Activated T-helper 1 cell treated with anti-CD3 and anti-CD28 coated beads, Interleukin-2, amount 50 U/mL, for 16 hours (primary cell): ENCODE results near the gene ERAL1.
"Not testable (repeated sequence)": the region's sequence is repeated elsewhere in the genome, so short reads cannot be mapped to it uniquely, and the experiment has no call there.

Experiments
- DNase-seq, 2 donors: peaks; one replicate each; pipeline ENCODE4 v3.0.0-alpha.2; 2020; ENCODE audit warnings: low read depth in 1 of 2, low spot score in 1 of 2

Gene ERAL1

DNA sequence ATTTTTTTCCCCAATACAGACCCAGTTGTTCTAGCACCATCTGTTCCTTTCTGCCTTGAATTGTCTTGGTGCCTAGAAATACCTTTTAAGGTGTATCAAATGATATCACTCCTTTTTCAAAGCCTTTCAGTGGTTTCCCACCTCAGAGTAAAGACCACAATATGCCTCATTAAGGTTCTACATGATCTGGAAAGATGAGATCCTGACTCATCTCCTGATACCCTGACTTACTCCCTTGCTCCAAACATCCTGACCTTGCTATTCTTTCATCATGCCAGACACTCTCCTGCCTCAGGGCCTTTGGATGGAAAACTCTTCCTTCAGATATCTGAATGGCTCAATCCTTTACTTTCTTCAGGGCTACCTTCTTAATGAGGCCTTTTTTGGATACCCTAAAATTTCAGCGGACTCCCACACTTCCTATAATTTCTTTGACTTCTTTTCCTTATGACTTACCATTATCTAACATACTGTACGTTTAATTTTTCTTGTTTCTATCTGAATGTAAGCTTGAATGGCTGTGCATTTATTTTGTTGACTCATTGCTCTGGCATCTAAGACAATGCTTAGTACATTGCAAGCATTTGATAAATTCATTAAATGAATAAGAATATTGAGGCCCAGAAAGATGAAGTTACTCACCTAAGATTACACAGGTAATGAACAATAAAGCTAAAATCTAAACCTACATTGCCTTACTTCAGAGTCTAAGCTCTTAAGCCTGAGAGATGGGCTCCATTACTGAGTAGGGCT lies 23.5 kb downstream of the ERAL1 start:
- DNase-seq = no peak

DNA sequence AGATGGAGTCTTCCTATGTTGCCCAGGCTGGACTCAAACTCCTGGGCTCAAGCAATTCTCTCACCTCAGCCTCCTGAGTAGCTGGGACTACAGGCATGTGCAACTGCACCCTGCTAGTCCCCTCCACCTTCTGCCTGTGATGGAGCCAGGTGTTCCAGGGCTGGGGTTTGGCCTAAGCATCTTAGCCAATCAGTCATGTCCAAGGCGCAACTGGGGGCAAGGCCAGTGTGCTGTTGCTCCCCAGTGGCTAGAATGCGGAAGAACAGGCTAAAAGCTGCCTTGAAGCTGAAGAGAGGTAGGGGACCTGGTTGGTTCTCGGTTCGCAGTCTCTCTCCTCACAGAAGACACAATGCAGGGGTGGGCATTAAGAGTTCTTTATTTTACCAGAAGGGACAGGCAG lies 24.2 kb downstream of the ERAL1 start:
- no peak for DNase-seq

DNA sequence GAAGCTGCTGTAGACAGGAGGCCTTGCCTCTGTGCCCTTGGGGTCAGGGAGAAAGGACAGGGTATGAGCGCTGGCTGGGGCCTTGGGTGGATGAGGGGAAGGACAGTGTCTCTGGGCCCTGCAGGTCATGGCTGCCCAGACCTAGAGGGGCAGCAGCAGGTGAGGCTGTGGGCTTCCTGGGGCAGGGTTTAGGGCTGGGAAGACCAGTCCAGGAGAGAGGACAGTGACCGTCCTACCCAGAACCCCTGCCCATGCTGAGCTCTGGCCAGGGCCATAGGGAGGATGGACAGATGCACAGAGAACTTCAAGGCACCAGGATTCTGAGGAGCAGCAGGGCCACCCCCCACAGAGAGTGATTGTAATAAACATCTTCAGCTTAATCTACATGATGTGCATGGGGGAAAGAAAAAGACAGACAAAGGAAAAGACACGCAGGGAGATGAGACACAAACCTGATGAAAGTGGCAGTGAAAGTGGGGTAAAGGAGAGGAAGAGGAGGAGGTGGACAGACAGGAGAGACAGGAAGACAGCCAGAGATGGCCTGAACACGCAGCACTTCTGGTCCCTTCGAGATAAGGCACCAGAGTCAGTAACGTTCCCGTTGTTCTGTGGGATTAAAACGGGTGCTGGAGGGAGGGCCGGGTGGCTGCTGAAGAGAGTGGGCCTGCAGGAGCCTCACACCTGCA lies 25.2 kb downstream of the ERAL1 start:
- no peak for DNase-seq

DNA sequence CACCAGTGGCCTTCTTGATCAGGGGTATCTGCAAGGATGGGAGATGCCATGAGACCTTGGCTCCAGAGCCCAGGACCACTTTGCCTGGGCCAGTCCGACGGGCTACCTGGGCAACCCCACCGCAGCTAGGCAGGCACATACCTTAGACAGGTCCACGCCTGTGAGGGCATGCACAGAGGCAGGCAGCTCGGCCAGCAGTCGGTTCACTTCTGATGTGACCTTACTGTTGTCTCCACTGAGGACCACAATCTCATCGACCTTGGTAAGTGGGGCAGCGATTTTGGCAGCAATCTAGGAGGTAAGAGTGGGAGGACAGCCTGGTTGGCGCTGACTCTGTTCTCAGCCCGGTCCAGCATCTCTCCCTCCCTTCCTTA lies 25.7 kb downstream of the ERAL1 start:
- DNase-seq = no peak

GRCh38 chr17:28881533-28882056 lies 26.8 kb downstream of the ERAL1 start:
- no peak for DNase-seq

DNA sequence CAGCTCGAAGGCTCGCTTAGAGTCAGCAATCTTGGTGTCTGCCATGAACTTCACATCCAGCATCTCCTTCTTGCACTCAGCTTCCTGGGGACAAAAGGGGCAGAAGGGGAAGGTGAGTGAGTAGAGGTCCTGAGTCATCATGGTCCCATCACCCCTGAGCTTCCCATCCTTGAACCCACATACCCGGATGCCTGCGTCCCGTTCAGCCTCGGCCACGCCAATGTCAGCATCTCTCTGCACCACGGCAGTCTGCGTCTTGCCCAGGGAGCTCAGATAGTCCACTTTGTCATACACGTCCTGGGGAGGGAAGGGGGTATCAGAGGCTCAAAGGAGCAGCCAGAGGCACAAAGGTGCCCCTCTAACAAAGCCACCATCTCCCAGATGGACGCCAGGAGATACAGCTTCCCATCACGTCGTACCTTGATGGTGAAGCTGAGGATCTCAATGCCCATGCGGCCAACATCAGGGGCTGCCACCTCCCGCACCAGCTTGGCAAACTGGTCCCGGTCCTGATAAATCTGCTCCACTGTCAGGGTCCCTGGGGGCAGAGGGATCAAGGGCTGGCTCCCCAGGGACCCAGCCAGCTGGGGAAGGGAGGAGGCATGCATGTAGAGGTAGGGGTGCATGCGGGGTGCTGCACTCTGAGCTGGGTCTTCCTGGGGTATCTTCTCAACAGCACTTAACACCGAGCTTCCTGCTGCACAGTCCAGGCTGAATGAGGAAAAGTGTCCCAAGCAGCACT lies 27.5 kb downstream of the ERAL1 start:
- no peak for DNase-seq

- DNase-seq = no peak
Observed at GRCh38 chr17:28883967-28884702, 29.3 kb downstream of the ERAL1 start.

DNA sequence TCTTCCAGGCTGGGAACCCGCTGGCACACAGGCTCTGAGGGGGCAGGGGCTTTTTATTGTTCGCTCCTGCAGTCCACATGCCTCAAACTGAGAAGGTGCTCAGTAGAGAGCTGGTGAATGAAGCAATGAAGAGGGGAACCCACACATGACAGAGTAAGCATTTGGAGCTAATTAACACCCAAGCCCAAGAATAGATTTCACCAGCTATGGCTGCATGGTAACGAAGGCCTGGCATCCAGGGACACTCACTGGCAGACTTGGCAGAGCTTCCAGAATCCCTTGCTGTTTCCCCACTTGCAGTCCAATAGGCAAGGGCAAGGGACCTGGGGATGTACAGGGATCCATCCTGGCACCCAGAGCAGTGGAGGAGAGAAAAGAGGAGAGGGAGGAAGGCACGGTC lies 30.5 kb downstream of the ERAL1 start:
- DNase-seq = no peak

- no peak for DNase-seq
Observed at GRCh38 chr17:28885951-28886350, 31.1 kb downstream of the ERAL1 start.

GRCh38 chr17:28887871-28888471 lies 33.2 kb downstream of the ERAL1 start:
- no peak for DNase-seq

DNA sequence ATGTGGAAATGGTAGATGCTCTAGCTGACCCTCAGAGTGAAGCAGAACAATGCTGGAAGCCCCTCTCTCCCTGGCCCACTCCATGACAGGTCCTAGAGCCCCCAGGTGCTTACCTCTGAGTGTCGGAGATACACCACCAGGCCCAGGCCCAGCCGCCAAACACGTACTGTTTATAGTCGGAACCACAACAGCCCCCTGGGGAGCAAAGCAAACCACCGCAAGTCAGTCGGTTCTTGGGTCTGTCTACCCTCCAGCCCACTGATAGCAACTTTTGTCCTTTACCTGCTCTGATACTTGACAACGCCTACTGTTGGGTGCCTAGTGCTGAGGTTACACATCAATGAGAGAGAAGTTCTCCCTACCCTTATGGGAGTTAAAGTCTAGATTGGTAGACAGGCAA lies 34.0 kb downstream of the ERAL1 start:
- DNase-seq = no peak

DNA sequence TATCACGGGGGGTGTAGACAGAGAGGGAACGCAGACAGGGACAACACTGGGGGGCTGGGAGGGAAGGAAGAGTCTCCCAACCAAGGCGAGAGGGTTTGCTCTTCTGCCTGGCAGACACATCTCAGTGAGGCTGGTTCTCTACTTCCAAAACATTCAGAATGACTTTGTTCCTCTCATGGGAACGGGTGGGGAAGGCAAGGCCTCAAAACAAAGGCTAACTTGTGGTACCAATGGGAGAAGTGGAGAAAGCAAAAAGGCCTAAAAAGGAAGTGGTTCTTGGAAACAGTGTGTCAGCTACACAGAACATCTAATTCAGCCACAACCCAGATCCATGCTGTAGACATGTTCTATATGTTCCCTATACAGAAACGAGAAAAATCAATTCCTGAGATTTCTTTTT lies 35.2 kb downstream of the ERAL1 start:
- DNase-seq = no peak

GRCh38 chr17:28891201-28891600 lies 36.4 kb downstream of the ERAL1 start:
- no peak for DNase-seq

- no peak for DNase-seq
Observed at GRCh38 chr17:28892024-28892423, 37.2 kb downstream of the ERAL1 start.

GRCh38 chr17:28893248-28894183 lies 38.7 kb downstream of the ERAL1 start:
- DNase-seq = not testable (repeated sequence)

GRCh38 chr17:28895794-28896447 lies 41.1 kb downstream of the ERAL1 start:
- DNase-seq = no peak

DNA sequence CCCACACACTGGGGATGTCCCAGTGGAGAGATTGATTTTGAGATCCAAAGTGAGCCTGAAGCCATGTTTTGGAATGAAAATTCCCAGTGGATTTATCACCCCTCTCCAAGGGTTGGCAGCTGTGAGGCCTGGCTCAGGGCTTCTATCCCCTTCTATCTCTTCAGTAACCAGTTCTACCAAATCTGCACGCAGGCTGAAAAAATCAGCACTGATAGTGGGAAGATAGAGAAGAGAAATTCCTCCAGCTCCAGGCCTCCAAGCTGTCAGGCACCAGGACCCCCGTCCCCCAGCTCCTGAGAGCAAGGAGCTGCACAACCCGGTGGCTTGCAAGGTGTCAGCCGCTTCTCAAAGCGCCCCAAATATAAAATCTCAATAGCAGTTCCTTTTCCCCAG lies 41.7 kb downstream of the ERAL1 start:
- no peak for DNase-seq

- peak; percentile 45 to 55 for DNase-seq
Observed at GRCh38 chr17:28896884-28897768, 42.3 kb downstream of the ERAL1 start, which contains the start of gene FLOT2. TSS of gene FLOT2 (minus strand) at chr17:28897733. CDS start at chr17:28897574, 159 bp downstream.
